Hepatocyte (in vitro differentiated cells): ENCODE data around the gene FAM222B.

Experiments used
- CTCF ChIP-seq: fragments of 200-600 bp; sonication (generic); IDR thresholded peaks from 2 replicates; pipeline ENCODE4 v1.5.1; 2016; ENCODE audit warnings: antibody characterized with exemption, mild to moderate bottlenecking; ENCODE audit not compliant: poor library complexity
- EZH2 ChIP-seq: fragments of 200-600 bp; sonication (generic); IDR thresholded peaks from 2 replicates; pipeline ENCODE4 v1.6.1; 2016; ENCODE audit warnings: antibody characterized with exemption, mild to moderate bottlenecking, borderline replicate concordance
- EZH2phosphoT487 ChIP-seq: fragments of 200-600 bp; sonication (generic); IDR thresholded peaks from one replicate; pipeline ENCODE4 v1.6.1; 2018; ENCODE audit warnings: antibody characterized with exemption, mild to moderate bottlenecking, low read depth, moderate library complexity; ENCODE audit not compliant: unreplicated experiment, severe bottlenecking

- TF ChIP-seq EZH2phosphoT487 (no peak), CTCF (no peak), EZH2 (no peak)
Measured at GRCh38 chr17:28879886-28880571, 37.4 kb upstream of the FAM222B start.
